Spinal cord (tissue), 10 donors: ENCODE data around the gene SMURF1. TPM values are rescaled to one million over a fixed set of nuclear protein-coding genes. Genes with fewer than 3 reads are reported as not detected.

Source experiments
- DNase-seq, 6 donors: peaks; one replicate each; pipeline versions ENCODE4 v3.0.0 to v3.0.0-alpha.2; 2013 to 2015; ENCODE audit warnings: low spot score in 6 of 6, low read depth in 4 of 6
- H3K27ac ChIP-seq: one replicate; pipeline ENCODE4 v1.5.1; 2013; ENCODE audit warnings: low read depth, low read length, control low read depth
- H3K27me3 ChIP-seq: one replicate; pipeline ENCODE4 v1.6.1; 2013; ENCODE audit warnings: low read length; ENCODE audit not compliant: control insufficient read depth, insufficient read depth
- H3K36me3 ChIP-seq: one replicate; pipeline ENCODE4 v1.6.1; 2013; ENCODE audit warnings: low read length; ENCODE audit not compliant: control insufficient read depth, insufficient read depth
- H3K4me1 ChIP-seq: one replicate; pipeline ENCODE4 v1.6.1; 2013; ENCODE audit warnings: low read length; ENCODE audit not compliant: control insufficient read depth, insufficient read depth
- H3K4me3 ChIP-seq: one replicate; pipeline ENCODE4 v1.5.1; 2013; ENCODE audit warnings: low read depth, low read length, control low read depth
- H3K9me3 ChIP-seq: one replicate; pipeline ENCODE4 v1.6.1; 2013; ENCODE audit warnings: low read length; ENCODE audit not compliant: control insufficient read depth, insufficient read depth
- WGBS: methylation state at CpG from one replicate; pipeline ENCODE4 v1.1.5; 2013; ENCODE audit warnings: missing lambda C conversion rate; ENCODE audit not compliant: insufficient coverage; 5-methylcytosine and 5-hydroxymethylcytosine counted together
- polyA plus RNA-seq, 2 donors: library from polyadenylated mRNA; unstranded; fragments of 120-200 nt; gene quantifications; one replicate each; pipeline ENCODE4 v1.2.1, GENCODE V29; 2013; ENCODE audit not compliant: insufficient read length in 2 of 2
- total RNA-seq, 2 donors: library from RNA; depleted of rRNA in 1 of 2; stranded (reverse); fragments of 120-200 nt in 1 of 2; fragments of >200 nt in 1 of 2; gene quantifications; one replicate each; pipeline versions ENCODE4 v1.2.3 to v1.2.4, GENCODE V29; 2013 to 2014
- donor health status: healthy.

The SMURF1 gene
- total and polyA plus RNA-seq, 4 donors: 22.7 to 28.8 (median 26.8) TPM

GRCh38 chr7:99000196-99000903, 143.6 kb downstream of the SMURF1 start:
- no peak overlapping the region for H3K27ac ChIP-seq
- H3K9me3 ChIP-seq: no peaks in the 10 kb centered on the region
- H3K27me3 ChIP-seq: no peaks in the 10 kb centered on the region
- H3K36me3 ChIP-seq: peaks cover 68% of the 10 kb centered on the region
- WGBS: 92% methylated on average over 17 of the region's 20 CpGs
- no peak overlapping the region for H3K4me3 ChIP-seq
- DNase-seq: no peak
- H3K4me1 ChIP-seq: no peaks in the 10 kb centered on the region

GRCh38 chr7:98998821-98999725, 144.8 kb downstream of the SMURF1 start:
- Histone ChIP-seq H3K27ac (no peak overlapping the region), H3K9me3 (no peaks in the 10 kb centered on the region), H3K4me3 (no peak overlapping the region), H3K27me3 (no peaks in the 10 kb centered on the region), H3K36me3 (peaks cover 68% of the 10 kb centered on the region), H3K4me1 (no peaks in the 10 kb centered on the region)
- 83% methylated on average over 10 of the region's 10 CpGs for WGBS
- peak in 1 of 6 donors; percentile 42 for DNase-seq

- H3K36me3 ChIP-seq: peaks cover 68% of the 10 kb centered on the region
- H3K4me1 ChIP-seq: no peaks in the 10 kb centered on the region
- WGBS: no CpG with 5 or more reads among the region's 3 CpGs
- H3K27ac ChIP-seq: no peak overlapping the region
- no peaks in the 10 kb centered on the region for H3K27me3 ChIP-seq
- no peak overlapping the region for H3K4me3 ChIP-seq
- H3K9me3 ChIP-seq: no peaks in the 10 kb centered on the region
- DNase-seq: no peak
Measured at GRCh38 chr7:98997846-98998245, 146.1 kb downstream of the SMURF1 start.

- over 99% methylated on average over 11 of the region's 15 CpGs for WGBS
- no peak overlapping the region for H3K27ac ChIP-seq
- H3K4me3 ChIP-seq: no peak overlapping the region
Measured at GRCh38 chr7:98996150-98996552, 147.8 kb downstream of the SMURF1 start.

GRCh38 chr7:98995523-98996149, 148.3 kb downstream of the SMURF1 start:
- 98% methylated on average over 15 of the region's 16 CpGs for WGBS
- H3K27me3 ChIP-seq: no peaks in the 10 kb centered on the region
- H3K27ac ChIP-seq: no peak overlapping the region
- H3K36me3 ChIP-seq: peaks cover 73% of the 10 kb centered on the region
- no peak overlapping the region for H3K4me3 ChIP-seq
- no peaks in the 10 kb centered on the region for H3K9me3 ChIP-seq
- DNase-seq: no peak
- no peaks in the 10 kb centered on the region for H3K4me1 ChIP-seq

More at GRCh38 chr7:98996150-98996552, 147.8 kb downstream of the SMURF1 start:
- H3K36me3 ChIP-seq: peaks cover 74% of the 10 kb centered on the region
- H3K27me3 ChIP-seq: no peaks in the 10 kb centered on the region
- no peaks in the 10 kb centered on the region for H3K4me1 ChIP-seq
- no peaks in the 10 kb centered on the region for H3K9me3 ChIP-seq
- no peak for DNase-seq

GRCh38 chr7:98995111-98995510, 148.8 kb downstream of the SMURF1 start:
- Histone ChIP-seq H3K4me3 (no peak overlapping the region), H3K36me3 (peaks cover 72% of the 10 kb centered on the region), H3K27me3 (no peaks in the 10 kb centered on the region), H3K9me3 (no peaks in the 10 kb centered on the region), H3K4me1 (no peaks in the 10 kb centered on the region), H3K27ac (no peak overlapping the region)
- 96% methylated on average over 12 of the region's 13 CpGs for WGBS
- DNase-seq: no peak

GRCh38 chr7:98994046-98994944, 149.6 kb downstream of the SMURF1 start:
- Histone ChIP-seq H3K4me3 (no peak overlapping the region), H3K36me3 (peaks cover 74% of the 10 kb centered on the region), H3K27ac (no peak overlapping the region), H3K4me1 (no peaks in the 10 kb centered on the region), H3K9me3 (no peaks in the 10 kb centered on the region), H3K27me3 (no peaks in the 10 kb centered on the region)
- WGBS: 98% methylated on average over 20 of the region's 34 CpGs
- DNase-seq: no peak

GRCh38 chr7:98993024-98993897, 150.6 kb downstream of the SMURF1 start:
- Histone ChIP-seq H3K4me3 (no peak overlapping the region), H3K36me3 (peaks cover 77% of the 10 kb centered on the region), H3K4me1 (no peaks in the 10 kb centered on the region), H3K27ac (no peak overlapping the region), H3K27me3 (no peaks in the 10 kb centered on the region), H3K9me3 (no peaks in the 10 kb centered on the region)
- 94% methylated on average over 23 of the region's 32 CpGs for WGBS
- DNase-seq: peak in 1 of 6 donors; percentile 88
